GM23338 (cell line): ENCODE data around the gene DUSP9. TPM values are rescaled to one million over a fixed set of nuclear protein-coding genes. Genes with fewer than 3 reads are reported as not detected.

Experiments
- ATAC-seq: fragments of 200-7000 bp; cut with Tn5 transposase; 3 replicates; pipeline ENCODE4 v1.9.1; 2020
- DNase-seq: peaks from one replicate; pipeline ENCODE4 v3.0.0-alpha.2; 2015; ENCODE audit warnings: low spot score
- H2AFZ ChIP-seq: fragments of 200-600 bp; sonication (generic); 2 replicates; pipeline ENCODE4 v1.8.0; 2016; ENCODE audit warnings: antibody characterized with exemption, mild to moderate bottlenecking, moderate library complexity
- H3F3A ChIP-seq: fragments of 200-600 bp; sonication (generic); replicated peaks from 2 replicates; pipeline ENCODE4 v1.8.0; 2017; ENCODE audit warnings: antibody characterized with exemption, mixed run types, low read depth
- H3K27ac ChIP-seq: fragments of 200-600 bp; sonication (generic); 2 replicates; pipeline ENCODE4 v1.6.1; 2016; ENCODE audit warnings: low read depth
- H3K27me3 ChIP-seq: fragments of 200-600 bp; sonication (generic); 2 replicates; pipeline ENCODE4 v1.8.0; 2016; ENCODE audit warnings: mild to moderate bottlenecking, mixed run types, moderate library complexity; ENCODE audit not compliant: insufficient read depth
- H3K36me3 ChIP-seq: fragments of 200-600 bp; sonication (generic); 2 replicates; pipeline ENCODE4 v1.8.0; 2016; ENCODE audit warnings: mild to moderate bottlenecking; ENCODE audit not compliant: insufficient read depth
- H3K4me1 ChIP-seq: fragments of 200-600 bp; sonication (generic); 2 replicates; pipeline ENCODE4 v1.8.0; 2016; ENCODE audit warnings: mild to moderate bottlenecking, moderate library complexity; ENCODE audit not compliant: insufficient read depth
- H3K4me2 ChIP-seq: fragments of 200-600 bp; sonication (generic); 2 replicates; pipeline ENCODE4 v1.7.1; 2017; ENCODE audit warnings: mixed run types
- H3K4me3 ChIP-seq: fragments of 200-600 bp; sonication (generic); 2 replicates; pipeline ENCODE4 v1.6.1; 2016; ENCODE audit warnings: mixed run types
- H3K79me2 ChIP-seq: fragments of 200-600 bp; sonication (generic); replicated peaks from 2 replicates; pipeline ENCODE4 v1.8.0; 2017; ENCODE audit warnings: mild to moderate bottlenecking; ENCODE audit not compliant: insufficient read depth
- H3K9me2 ChIP-seq: fragments of 200-600 bp; sonication (generic); 2 replicates; pipeline ENCODE4 v1.8.0; 2017; ENCODE audit not compliant: insufficient read depth
- H4K20me1 ChIP-seq: fragments of 200-600 bp; sonication (generic); replicated peaks from 2 replicates; pipeline ENCODE4 v1.8.0; 2017; ENCODE audit warnings: mild to moderate bottlenecking; ENCODE audit not compliant: insufficient read depth
- H3K27ac Mint-ChIP-seq: 2 replicates; pipeline ENCODE4 v1.8.0; 2020; ENCODE audit warnings: inconsistent platforms, mild to moderate bottlenecking, moderate library complexity, mixed read lengths
- H3K27me3 Mint-ChIP-seq: 3 replicates; pipeline ENCODE4 v1.8.0; 2022; ENCODE audit warnings: low read depth, mild to moderate bottlenecking, moderate library complexity, mixed read lengths, inconsistent platforms; ENCODE audit not compliant: insufficient read depth, poor library complexity
- H3K36me3 Mint-ChIP-seq: 3 replicates; pipeline ENCODE4 v1.8.0; 2021; ENCODE audit warnings: low read depth, mild to moderate bottlenecking, inconsistent platforms, moderate library complexity, mixed read lengths
- H3K4me1 Mint-ChIP-seq: 3 replicates; pipeline ENCODE4 v1.8.0; 2020; ENCODE audit warnings: mild to moderate bottlenecking, inconsistent platforms, mixed read lengths
- H3K4me3 Mint-ChIP-seq: 3 replicates; pipeline ENCODE4 v1.8.0; 2021; ENCODE audit warnings: moderate library complexity, mild to moderate bottlenecking, inconsistent platforms, mixed read lengths
- H3K9me3 Mint-ChIP-seq: 3 replicates; pipeline ENCODE4 v1.8.0; 2020; ENCODE audit warnings: moderate library complexity, mild to moderate bottlenecking, inconsistent platforms, mixed read lengths
- CREB1 ChIP-seq: fragments of 250-450 bp; sonication (Bioruptor Pico); IDR thresholded peaks from 2 replicates; pipeline ENCODE4 v1.5.0; 2020; ENCODE audit warnings: low read depth, mild to moderate bottlenecking, moderate library complexity
- CTCF ChIP-seq, 2 experiments: fragments of 200-600 bp in 1 of 2; sonication (generic) in 1 of 2; conservative IDR thresholded peaks; 2 replicates each; pipeline versions ENCODE4 v1.5.1 to v1.6.1; 2016 to 2017; ENCODE audit warnings: antibody characterized with exemption in 2 of 2, low read depth in 2 of 2, mild to moderate bottlenecking in 2 of 2, moderate library complexity in 1 of 2
- POLR2AphosphoS5 ChIP-seq: IDR thresholded peaks from 2 replicates; pipeline ENCODE4 v1.6.1; 2016; ENCODE audit warnings: antibody characterized with exemption, low read depth
- ZNF462 ChIP-seq: fragments of 250-450 bp; sonication (Bioruptor Pico); IDR thresholded peaks from 2 replicates; pipeline ENCODE4 v1.5.0; 2020; ENCODE audit warnings: mild to moderate bottlenecking, moderate library complexity
- polyA plus RNA-seq: library from polyadenylated mRNA; unstranded; fragments of >200 nt; fragmentation: Nextera tagmentation; extraction: Ambion mirVana; gene quantifications from 2 replicates; pipeline ENCODE4 v1.2.1, GENCODE V29; 2016
- total RNA-seq: library from RNA; depleted of rRNA; stranded (reverse); fragments of >200 nt; shearing (Covaris generic); gene quantifications from 2 replicates; pipeline ENCODE4 v1.2.3, GENCODE V29; 2014

Gene DUSP9
- total and polyA plus RNA-seq, 2 experiments from 2014 or later: 0.71 to 3.9 TPM

GRCh38 chrX:153687121-153688039 lies 40.4 kb downstream of the DUSP9 start, which contains the start of gene SLC6A8:
SLC6A8 (plus strand) TSS chrX:153687926; CDS start chrX:153688575, 649 bp downstream.
- peak within 1 kb of the TSS; percentile 49 for H3K4me3 ChIP-seq
- no peaks in the 10 kb centered on the region for H3F3A ChIP-seq
- no peaks in the 10 kb centered on the region for H4K20me1 ChIP-seq
- Mint-ChIP-seq H3K4me1 (peaks cover 16% of the 10 kb centered on the region), H3K4me3 (peak within 1 kb of the TSS; percentile 59), H3K27me3 (peaks cover 7% of the 10 kb centered on the region), H3K9me3 (peaks cover 16% of the 10 kb centered on the region), H3K27ac (peak within 1 kb of the TSS; percentile 67; the same call in 1 of the 2 replicates), H3K36me3 (peaks cover 15% of the 10 kb centered on the region; the same call in 2 of the 3 replicates)
- H3K9me2 ChIP-seq: no peaks in the 10 kb centered on the region
- peak; percentile 60 for DNase-seq
- peak; percentile 55; the same call in 1 of the 2 replicates for TF ChIP-seq POLR2AphosphoS5
- TF ChIP-seq CREB1 (CRISPR knock-in tag): no peak
- peak; percentile 19 to 65 for TF ChIP-seq CTCF (conservative IDR thresholded peaks at IDR 0.05; ENCODE audit: low read depth in 2 of 2)
- no peak for TF ChIP-seq ZNF462 (CRISPR knock-in tag)
- no peak within 1 kb of the TSS for H3K27ac ChIP-seq
- H3K4me1 ChIP-seq: peaks cover 3% of the 10 kb centered on the region; the same call in 1 of the 2 replicates
- H3K4me2 ChIP-seq: peak within 1 kb of the TSS; percentile 69
- peak; percentile 27 for ATAC-seq
- no peaks in the 10 kb centered on the region for H3K27me3 ChIP-seq
- no peaks in the 10 kb centered on the region for H3K79me2 ChIP-seq
- H3K36me3 ChIP-seq: no peaks in the 10 kb centered on the region
- no peak within 1 kb of the TSS for H2AFZ ChIP-seq
